ENCODE measurements around the gene GPR183.

The GPR183 gene

DNA sequence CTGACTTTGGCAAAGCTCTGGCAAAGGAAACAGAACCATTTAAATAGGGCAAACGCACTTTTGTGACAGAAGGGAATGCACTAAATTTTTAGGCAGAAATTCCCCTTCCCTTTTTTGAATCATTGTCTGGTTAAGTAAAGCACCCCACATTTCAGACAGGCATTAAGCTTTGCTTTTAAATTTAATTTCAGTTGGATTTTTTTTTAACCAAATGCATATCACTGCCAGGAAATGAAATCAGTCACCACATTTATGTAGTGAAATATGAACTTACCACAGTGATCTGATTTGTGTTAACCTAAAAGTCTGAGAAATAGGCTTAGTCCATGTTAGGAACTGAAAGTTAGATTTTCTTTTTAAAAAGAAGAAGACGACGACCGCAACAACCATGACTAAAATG, 10.8 kb downstream of the GPR183 start:
- TF ChIP-seq, protein P1, sequence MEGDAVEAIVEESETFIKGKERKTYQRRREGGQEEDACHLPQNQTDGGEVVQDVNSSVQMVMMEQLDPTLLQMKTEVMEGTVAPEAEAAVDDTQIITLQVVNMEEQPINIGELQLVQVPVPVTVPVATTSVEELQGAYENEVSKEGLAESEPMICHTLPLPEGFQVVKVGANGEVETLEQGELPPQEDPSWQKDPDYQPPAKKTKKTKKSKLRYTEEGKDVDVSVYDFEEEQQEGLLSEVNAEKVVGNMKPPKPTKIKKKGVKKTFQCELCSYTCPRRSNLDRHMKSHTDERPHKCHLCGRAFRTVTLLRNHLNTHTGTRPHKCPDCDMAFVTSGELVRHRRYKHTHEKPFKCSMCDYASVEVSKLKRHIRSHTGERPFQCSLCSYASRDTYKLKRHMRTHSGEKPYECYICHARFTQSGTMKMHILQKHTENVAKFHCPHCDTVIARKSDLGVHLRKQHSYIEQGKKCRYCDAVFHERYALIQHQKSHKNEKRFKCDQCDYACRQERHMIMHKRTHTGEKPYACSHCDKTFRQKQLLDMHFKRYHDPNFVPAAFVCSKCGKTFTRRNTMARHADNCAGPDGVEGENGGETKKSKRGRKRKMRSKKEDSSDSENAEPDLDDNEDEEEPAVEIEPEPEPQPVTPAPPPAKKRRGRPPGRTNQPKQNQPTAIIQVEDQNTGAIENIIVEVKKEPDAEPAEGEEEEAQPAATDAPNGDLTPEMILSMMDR (conservative IDR thresholded peaks at IDR 0.05; ENCODE audit: low read length): no peak
- H3K4me3 ChIP-seq (ENCODE audit: low read length): no peak overlapping the region

DNA sequence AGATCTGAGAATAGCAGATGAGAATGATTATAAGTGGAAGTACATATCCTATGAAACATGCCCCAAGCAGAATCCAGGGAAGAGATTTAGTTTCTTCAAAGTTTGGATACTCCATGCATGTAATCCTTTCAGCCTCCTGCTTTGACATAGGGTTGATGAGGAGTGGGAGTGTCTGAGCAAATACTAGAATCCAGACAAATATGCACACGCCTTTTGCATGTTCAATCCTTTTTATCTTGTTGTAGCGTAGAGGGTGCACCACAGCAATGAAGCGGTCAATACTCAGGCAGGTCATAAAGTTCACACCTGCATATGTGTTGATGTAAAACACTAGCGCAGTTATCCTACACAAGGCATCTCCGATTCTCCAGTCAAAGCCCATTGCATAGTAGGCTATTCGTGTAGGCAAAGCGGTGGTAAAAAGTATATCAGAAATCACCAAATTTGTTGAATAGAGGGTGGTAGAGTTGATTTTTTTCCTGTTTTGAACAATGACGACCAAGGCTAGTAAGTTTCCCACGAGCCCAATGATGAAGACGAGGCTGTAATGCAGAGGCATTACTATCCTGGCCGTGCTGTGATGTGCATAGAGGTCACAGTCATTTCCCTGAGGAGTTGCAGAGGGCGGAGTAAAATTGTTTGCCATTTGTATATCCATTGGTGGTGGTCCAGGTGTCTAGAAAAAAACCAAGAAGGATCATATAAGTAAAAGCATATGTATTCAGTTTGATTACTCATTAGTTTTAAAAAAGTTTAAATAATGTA, 11.5 kb downstream of the GPR183 start:
- TF ChIP-seq, protein P1 (conservative IDR thresholded peaks at IDR 0.05; ENCODE audit: low read length): no peak
- no peak overlapping the region for H3K4me3 ChIP-seq (ENCODE audit: low read length)
- no peak for DNase-seq (ENCODE audit: low read depth)

More for the DNA sequence above, 10.8 kb downstream of the GPR183 start:
- DNase-seq (ENCODE audit: low read depth): no peak

DNA sequence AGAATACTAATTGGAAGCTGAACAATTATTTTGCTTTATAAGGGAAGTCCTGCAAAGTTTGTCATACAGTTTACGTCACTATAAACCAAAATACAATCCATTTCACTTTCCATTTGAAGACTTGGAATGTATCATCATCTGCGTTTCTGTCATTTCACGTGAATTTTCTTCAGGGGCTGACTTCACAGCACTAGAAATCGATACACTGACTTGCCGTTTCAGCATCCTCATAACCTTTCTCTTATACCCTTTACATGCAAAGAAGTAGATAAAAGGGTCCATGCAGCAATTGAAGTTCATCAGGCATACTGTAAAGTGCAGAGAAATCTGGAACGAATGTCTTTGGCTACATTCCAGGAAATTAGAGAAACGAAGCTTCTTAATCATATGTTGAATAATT, 12.2 kb downstream of the GPR183 start:
- no peak overlapping the region for H3K4me3 ChIP-seq (ENCODE audit: low read length)
- TF ChIP-seq, protein P1 (conservative IDR thresholded peaks at IDR 0.05; ENCODE audit: low read length): no peak
- no peak for DNase-seq (ENCODE audit: low read depth)

DNA sequence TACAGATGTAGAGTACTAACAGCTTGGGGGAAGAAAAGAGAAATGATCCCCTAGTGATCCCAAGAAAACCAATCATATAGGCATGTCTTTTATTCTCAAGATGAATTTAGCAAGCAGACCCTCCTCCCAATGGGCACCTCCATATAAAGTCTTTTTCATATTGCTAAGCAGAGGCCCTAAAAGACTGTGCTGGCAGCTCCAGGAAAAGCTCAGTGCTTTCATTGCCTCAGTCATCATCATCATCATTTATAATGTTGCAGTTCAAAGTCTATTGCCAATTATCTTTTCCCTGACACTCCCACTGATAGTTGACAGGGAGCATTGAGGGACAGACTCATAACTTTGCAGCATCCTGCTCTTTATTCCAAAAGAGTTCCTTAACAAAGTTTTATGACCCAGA, 13.0 kb downstream of the GPR183 start:
- TF ChIP-seq, protein P1 (conservative IDR thresholded peaks at IDR 0.05; ENCODE audit: low read length): no peak
- no peak for DNase-seq (ENCODE audit: low read depth)
- H3K4me3 ChIP-seq (ENCODE audit: low read length): no peak overlapping the region

DNA sequence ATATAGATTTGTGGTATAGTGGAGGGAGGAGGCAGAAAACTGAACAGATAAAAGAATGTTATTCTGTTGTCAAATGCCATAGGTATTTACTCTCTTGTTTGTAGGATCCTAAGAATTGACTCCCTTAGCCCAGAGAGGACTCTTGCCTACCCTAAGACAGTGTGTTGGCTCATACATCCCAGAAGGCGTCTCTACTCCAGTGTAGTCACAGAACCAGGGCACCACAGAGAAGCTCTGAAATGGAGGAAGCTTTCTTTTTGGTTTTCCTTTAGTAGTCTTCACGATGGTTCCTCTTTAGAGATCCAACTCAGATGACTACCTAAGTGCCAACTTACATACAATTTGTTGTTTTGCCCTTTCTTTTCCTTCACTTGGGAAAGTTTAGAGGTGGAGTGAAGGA, 14.0 kb downstream of the GPR183 start:
- TF ChIP-seq, protein P1 (conservative IDR thresholded peaks at IDR 0.05; ENCODE audit: low read length): no peak
- DNase-seq (ENCODE audit: low read depth): no peak
- no peak overlapping the region for H3K4me3 ChIP-seq (ENCODE audit: low read length)

DNA sequence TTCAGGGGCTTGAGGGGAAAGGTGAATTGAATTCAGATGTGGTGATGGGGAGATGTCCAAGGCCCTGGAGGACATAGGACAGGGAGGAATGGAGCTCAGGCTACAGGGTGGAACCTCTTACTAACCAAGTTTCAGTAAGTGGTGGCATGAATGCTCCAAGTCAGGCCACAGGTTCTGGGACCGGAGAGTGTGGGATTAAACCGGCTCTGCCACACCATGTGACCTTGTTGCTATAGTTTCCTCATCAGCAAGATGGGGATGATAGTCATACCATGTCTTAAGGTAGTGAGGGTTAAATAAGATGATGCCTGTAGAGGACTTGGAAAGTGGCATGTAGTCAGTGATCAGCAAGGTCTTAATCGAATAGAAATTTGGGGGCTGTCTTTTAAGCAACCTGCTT, 16.3 kb downstream of the GPR183 start:
- no peak for DNase-seq (ENCODE audit: low read depth)
- no peak overlapping the region for H3K4me3 ChIP-seq (ENCODE audit: low read length)
- TF ChIP-seq, protein P1 (conservative IDR thresholded peaks at IDR 0.05; ENCODE audit: low read length): no peak

DNA sequence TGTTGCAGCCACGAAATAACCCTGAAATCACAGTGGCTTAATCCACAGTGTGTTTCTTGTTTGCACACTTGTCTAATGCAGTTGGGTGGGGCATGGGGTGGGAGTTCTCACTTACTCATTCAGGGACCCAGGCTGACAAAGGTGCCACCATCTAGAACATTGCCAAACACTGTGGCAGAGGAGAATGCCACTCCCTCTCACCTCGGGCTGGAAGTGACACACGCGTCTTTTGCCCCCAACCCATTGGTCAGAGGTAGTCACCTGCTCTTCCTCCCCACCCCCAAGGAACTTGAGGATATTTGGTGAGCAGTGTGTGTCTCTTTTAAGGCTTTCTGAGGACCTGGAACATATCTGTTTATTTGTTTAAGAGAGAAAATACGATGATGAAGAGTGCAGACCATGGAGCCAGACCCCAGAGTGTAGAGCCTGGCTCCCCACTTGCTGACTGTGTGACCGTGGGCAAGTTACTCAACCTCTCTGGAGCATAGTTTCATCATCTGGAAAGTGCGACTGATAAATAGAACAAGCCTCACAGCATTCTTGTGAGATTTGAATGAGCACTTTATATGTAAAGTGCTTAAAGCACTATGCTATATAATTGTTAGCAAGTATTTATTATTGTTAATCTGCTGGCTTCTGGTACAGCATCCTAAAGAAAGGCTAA, 17.4 kb downstream of the GPR183 start:
- no peak overlapping the region for H3K4me3 ChIP-seq (ENCODE audit: low read length)
- TF ChIP-seq, protein P1 (conservative IDR thresholded peaks at IDR 0.05; ENCODE audit: low read length): no peak
- no peak for DNase-seq (ENCODE audit: low read depth)

Measured in AG10803 (cell line).